Cardiac muscle cell (in vitro differentiated cells and primary cell): ENCODE results near the gene DEK. TPM values are rescaled to one million over a fixed set of nuclear protein-coding genes. Genes with fewer than 3 reads are reported as not detected.

Experiments
- DNase-seq, 2 donors: peaks; one replicate each; pipeline versions ENCODE4 v3.0.0 to v3.0.0-alpha.2; 2010 to 2017; ENCODE audit warnings: low read depth in 1 of 2, low spot score in 1 of 2
- H3K27ac ChIP-seq: fragments of 200-600 bp; sonication (generic); 2 replicates; pipeline ENCODE4 v1.5.1; 2016
- H3K27me3 ChIP-seq: fragments of 200-600 bp; sonication (generic); 2 replicates; pipeline ENCODE4 v1.6.0; 2016; ENCODE audit warnings: control low read depth
- H3K36me3 ChIP-seq: fragments of 200-600 bp; sonication (generic); 2 replicates; pipeline ENCODE4 v1.5.1; 2016; ENCODE audit warnings: control low read depth
- H3K4me1 ChIP-seq: fragments of 200-600 bp; sonication (generic); 2 replicates; pipeline ENCODE4 v1.8.1; 2017; ENCODE audit warnings: low read depth, mild to moderate bottlenecking, mixed run types
- H3K4me3 ChIP-seq: fragments of 200-600 bp; sonication (generic); 2 replicates; pipeline ENCODE4 v1.5.1; 2016; ENCODE audit warnings: mild to moderate bottlenecking
- H3K9me3 ChIP-seq: fragments of 200-600 bp; sonication (generic); 2 replicates; pipeline ENCODE4 v1.5.1; 2017; ENCODE audit warnings: low read depth, mild to moderate bottlenecking, control low read depth
- polyA plus RNA-seq: library from polyadenylated mRNA; unstranded; fragments of >200 nt; fragmentation: Nextera tagmentation; extraction: Ambion mirVana; gene quantifications from 2 replicates; pipeline ENCODE4 v1.2.1, GENCODE V29; 2016
- total RNA-seq: library from RNA; depleted of rRNA; stranded (reverse); fragments of >200 nt; gene quantifications from 2 replicates; pipeline ENCODE4 v1.2.3, GENCODE V29; 2016
- TF ChIP-seq, protein P1 (sequence below): IDR thresholded peaks from 2 replicates; pipeline ENCODE4 v1.5.1; 2012; ENCODE audit warnings: low read depth, mild to moderate bottlenecking, low read length

DEK gene
- total and polyA plus RNA-seq, 2 experiments from 2014 or later = 80.8 to 128 TPM

DNA sequence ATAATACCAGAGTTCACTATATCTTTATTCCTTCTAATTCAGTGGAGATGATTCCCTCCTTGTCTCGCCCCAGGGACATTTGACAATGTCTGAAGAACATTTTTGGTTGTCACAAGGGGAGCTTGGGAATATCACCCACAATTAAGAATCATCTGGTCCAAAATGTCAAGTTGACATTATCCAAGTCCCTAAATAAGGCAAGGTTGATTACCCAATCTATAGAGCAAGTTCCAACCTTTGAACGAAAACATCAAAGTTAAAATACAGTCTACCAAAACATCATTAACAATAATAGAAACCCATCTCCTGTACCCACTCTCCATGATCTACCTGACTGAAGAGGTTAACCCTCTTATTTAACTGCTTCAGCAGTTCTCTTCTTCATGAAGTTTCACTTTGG lies 15.6 kb downstream of the DEK start:
- H3K27ac ChIP-seq = no peak overlapping the region
- no peak overlapping the region for H3K4me3 ChIP-seq
- H3K4me1 ChIP-seq = peaks cover 5% of the 10 kb centered on the region
- H3K36me3 ChIP-seq = peaks cover 21% of the 10 kb centered on the region
- TF ChIP-seq, protein P1, sequence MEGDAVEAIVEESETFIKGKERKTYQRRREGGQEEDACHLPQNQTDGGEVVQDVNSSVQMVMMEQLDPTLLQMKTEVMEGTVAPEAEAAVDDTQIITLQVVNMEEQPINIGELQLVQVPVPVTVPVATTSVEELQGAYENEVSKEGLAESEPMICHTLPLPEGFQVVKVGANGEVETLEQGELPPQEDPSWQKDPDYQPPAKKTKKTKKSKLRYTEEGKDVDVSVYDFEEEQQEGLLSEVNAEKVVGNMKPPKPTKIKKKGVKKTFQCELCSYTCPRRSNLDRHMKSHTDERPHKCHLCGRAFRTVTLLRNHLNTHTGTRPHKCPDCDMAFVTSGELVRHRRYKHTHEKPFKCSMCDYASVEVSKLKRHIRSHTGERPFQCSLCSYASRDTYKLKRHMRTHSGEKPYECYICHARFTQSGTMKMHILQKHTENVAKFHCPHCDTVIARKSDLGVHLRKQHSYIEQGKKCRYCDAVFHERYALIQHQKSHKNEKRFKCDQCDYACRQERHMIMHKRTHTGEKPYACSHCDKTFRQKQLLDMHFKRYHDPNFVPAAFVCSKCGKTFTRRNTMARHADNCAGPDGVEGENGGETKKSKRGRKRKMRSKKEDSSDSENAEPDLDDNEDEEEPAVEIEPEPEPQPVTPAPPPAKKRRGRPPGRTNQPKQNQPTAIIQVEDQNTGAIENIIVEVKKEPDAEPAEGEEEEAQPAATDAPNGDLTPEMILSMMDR = no peak
- DNase-seq = no peak
- no peaks in the 10 kb centered on the region for H3K27me3 ChIP-seq
- no peaks in the 10 kb centered on the region for H3K9me3 ChIP-seq

DNA sequence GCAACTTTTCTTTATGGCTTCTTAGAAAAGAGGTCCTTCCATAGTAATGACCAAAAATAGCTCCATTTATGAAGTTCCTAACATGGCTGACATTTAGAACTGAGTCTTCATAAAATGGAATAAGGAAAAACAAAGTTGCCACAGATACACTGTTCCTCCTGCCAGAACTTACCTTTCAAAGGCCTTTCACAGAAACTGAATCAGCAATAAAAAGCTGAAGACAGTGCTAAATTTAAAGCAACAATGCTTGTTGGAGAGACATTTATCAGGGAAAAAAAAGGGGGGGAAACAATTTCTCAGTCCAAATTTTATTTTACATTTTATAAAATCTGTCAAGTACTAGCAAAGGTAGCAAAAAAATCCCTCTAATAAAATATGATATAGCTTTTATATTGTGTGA lies 17.3 kb downstream of the DEK start:
- H3K4me1 ChIP-seq = no peaks in the 10 kb centered on the region
- H3K9me3 ChIP-seq = no peaks in the 10 kb centered on the region
- DNase-seq = no peak
- no peak overlapping the region for H3K27ac ChIP-seq
- no peaks in the 10 kb centered on the region for H3K27me3 ChIP-seq
- TF ChIP-seq, protein P1 = no peak
- H3K4me3 ChIP-seq = no peak overlapping the region
- peaks cover 28% of the 10 kb centered on the region for H3K36me3 ChIP-seq

DNA sequence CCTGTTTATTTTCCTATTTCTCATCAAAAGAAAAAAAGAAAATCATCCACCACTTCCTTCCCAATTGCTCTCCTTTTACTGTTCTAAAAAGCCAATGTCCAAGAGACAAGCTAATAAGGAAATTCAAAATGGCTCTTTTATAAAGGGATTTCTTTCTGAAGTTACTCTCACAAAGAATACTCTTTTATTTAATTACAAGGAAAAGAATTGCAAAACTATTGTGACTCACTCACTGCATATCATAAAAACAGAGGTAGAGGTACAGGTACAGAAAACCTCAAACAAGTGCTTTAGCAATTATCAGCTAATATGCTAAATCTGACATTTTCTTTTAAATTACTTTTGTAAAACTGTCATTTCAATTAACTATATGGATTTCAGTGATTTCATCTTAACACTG lies 18.1 kb downstream of the DEK start:
- H3K36me3 ChIP-seq = peaks cover 29% of the 10 kb centered on the region

DNA sequence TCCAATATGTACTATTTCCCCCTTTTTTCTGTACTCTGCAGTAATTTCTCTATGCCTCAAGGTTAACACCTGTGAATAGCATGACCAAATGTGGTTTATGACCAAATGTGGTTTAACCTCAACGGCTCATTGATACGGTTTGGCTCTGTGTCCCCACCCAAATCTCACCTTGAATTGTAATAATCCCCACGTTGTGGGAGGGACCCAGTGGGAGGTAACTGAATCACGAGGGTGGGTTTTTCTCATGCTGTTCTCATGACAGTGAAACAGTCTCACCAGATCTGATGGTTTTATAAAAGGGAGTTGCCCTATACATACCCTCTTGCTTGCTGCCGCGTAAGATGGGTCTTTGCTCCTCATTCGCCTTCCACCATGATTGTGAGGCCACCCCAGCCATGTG lies 18.7 kb downstream of the DEK start:
- no peak overlapping the region for H3K27ac ChIP-seq
- H3K27me3 ChIP-seq = no peaks in the 10 kb centered on the region
- H3K4me1 ChIP-seq = no peaks in the 10 kb centered on the region
- TF ChIP-seq, protein P1 = no peak
- no peak for DNase-seq
- no peak overlapping the region for H3K4me3 ChIP-seq
- no peaks in the 10 kb centered on the region for H3K9me3 ChIP-seq
- peaks cover 29% of the 10 kb centered on the region for H3K36me3 ChIP-seq

More for the DNA sequence above, 18.1 kb downstream of the DEK start:
- Histone ChIP-seq H3K4me3 (no peak overlapping the region), H3K27me3 (no peaks in the 10 kb centered on the region), H3K9me3 (no peaks in the 10 kb centered on the region), H3K4me1 (no peaks in the 10 kb centered on the region), H3K27ac (no peak overlapping the region)
- no peak for DNase-seq
- TF ChIP-seq, protein P1 = no peak

DNA sequence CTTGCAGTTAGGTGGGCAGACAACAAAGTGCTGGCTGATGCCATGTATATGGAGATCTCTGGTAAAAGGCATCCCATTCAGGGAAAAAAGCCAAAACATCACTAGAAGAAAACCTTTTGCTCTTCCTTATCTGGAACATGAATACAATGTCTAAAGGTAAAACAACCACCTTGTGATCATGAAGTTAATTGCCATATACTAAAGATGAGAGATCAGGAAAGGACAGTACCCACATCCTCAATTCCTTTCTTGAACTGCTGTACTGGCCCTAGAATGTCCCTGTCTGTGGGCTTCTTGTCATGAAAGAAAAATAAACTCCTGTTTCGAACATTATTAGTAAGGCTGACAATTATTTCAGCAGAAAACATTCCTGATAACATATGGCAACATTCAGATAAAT lies 19.3 kb downstream of the DEK start:
- Histone ChIP-seq H3K4me3 (no peak overlapping the region), H3K4me1 (no peaks in the 10 kb centered on the region), H3K27ac (no peak overlapping the region), H3K9me3 (no peaks in the 10 kb centered on the region), H3K36me3 (peaks cover 29% of the 10 kb centered on the region), H3K27me3 (no peaks in the 10 kb centered on the region)
- DNase-seq = no peak
- TF ChIP-seq, protein P1 = no peak

DNA sequence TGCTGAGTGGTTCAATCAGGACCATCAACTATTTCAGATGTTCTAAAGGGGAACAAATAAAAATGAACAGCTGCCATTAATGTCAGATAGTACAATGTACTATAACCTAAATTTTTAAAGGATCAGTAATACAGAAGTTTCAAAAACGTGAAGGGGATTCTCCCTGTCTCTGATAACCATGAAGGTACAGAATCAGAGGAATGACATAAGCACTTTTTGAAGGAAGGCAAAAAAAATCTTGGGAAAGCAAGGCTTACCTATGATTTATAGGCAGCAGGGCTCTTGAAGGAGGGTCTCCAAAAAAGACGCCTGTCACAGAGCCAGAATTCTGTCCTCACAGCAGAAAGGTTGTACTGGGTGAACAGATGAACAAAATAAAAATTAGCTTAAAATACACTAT lies 20.1 kb downstream of the DEK start:
- Histone ChIP-seq H3K4me1 (no peaks in the 10 kb centered on the region), H3K27me3 (no peaks in the 10 kb centered on the region), H3K9me3 (no peaks in the 10 kb centered on the region), H3K4me3 (no peak overlapping the region), H3K27ac (no peak overlapping the region), H3K36me3 (peaks cover 27% of the 10 kb centered on the region)
- DNase-seq = no peak
- TF ChIP-seq, protein P1 = no peak
